ENCODE measurements around the gene WDR54. TPM values are rescaled to one million over a fixed set of nuclear protein-coding genes. Genes with fewer than 3 reads are reported as not detected.

WDR54 gene
- polyA plus RNA-seq, 1 of the 3 experiments (the other 2 are of a cell fraction): 61.6 TPM

- no peak for TF ChIP-seq FOXJ3 (CRISPR knock-in tag; IDR thresholded peaks at IDR 0.05)
- no peak for TF ChIP-seq FOSL2 (IDR thresholded peaks at IDR 0.05; ENCODE audit: borderline replicate concordance, low read depth)
- no peak for TF ChIP-seq REST (IDR thresholded peaks at IDR 0.05; ENCODE audit: low read depth, low read length)
- TF ChIP-seq TEAD4 (IDR thresholded peaks at IDR 0.05; ENCODE audit: borderline replicate concordance, insufficient read depth): no peak
- TF ChIP-seq TCF12 (IDR thresholded peaks at IDR 0.05): no peak
- TF ChIP-seq PBX3 (IDR thresholded peaks at IDR 0.05): peak; percentile 6; the same call in 1 of the 2 replicates
- TF ChIP-seq GATA2 (CRISPR knock-in tag; IDR thresholded peaks at IDR 0.05): no peak
- no peak for TF ChIP-seq EP300 (IDR thresholded peaks at IDR 0.05; ENCODE audit: borderline replicate concordance in 1 of 2, low read depth in 1 of 2, low read length in 1 of 2)
- no peak for TF ChIP-seq RXRA (IDR thresholded peaks at IDR 0.05; ENCODE audit: borderline replicate concordance, low read depth)
- peak; percentile 48 for TF ChIP-seq CHD2 (IDR thresholded peaks at IDR 0.05; ENCODE audit: low read length, partially characterized antibody)
- 0 out of 2 replicates have a peak, but pooled peaks have one; percentile 22 for TF ChIP-seq RFX5 (IDR thresholded peaks at IDR 0.05; ENCODE audit: low read length)
- TF ChIP-seq YY1 (IDR thresholded peaks at IDR 0.05; ENCODE audit: low read depth): no peak
- no peak for TF ChIP-seq NFIC (IDR thresholded peaks at IDR 0.05; ENCODE audit: borderline replicate concordance)
- no peak; the same call in none of the 2 replicates for TF ChIP-seq MXI1 (IDR thresholded peaks at IDR 0.05; ENCODE audit: low read depth, low read length)
These were observed 29.7 kb upstream of the WDR54 start (continued) for GRCh38 chr2:74391580-74392448.

DNA sequence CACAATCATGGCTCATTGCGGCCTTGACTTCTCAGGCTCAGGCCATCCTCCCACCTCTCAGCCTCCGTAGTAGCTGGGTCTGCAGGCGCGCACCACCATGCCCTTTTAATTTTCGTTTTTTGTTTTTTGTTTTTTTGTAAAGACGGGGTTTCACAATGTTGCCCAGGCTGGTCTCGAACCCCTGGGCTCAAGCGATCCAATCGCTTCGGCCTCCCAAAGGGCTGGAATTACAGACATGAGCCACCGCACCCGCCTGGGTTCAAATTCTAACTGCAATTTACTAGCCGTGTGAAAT, 29.1 kb upstream of the WDR54 start:
- ChIA-PET CTCF (interaction anchor here (1.0 to 5.0 kb wide), 29 partner anchors 9 to 195 kb away, joined by 3 to 52 read pairs (median 6); partner anchors contain the start of genes C2orf81, CCDC142, DCTN1 and INO80B), POLR2A (interaction anchor here (1.0 to 1.8 kb wide), 10 partner anchors 12 to 244 kb away, joined by 3 to 11 read pairs (median 6); partner anchors contain the start of genes C2orf81, CCDC142, DCTN1 and INO80B)
- H3F3A ChIP-seq (replicated peaks; ENCODE audit: insufficient read depth): no peaks in the 10 kb centered on the region
- no peak for DNase-seq
- H3K9me3 ChIP-seq: no peaks in the 10 kb centered on the region
- 0 out of 2 replicates have a peak overlapping the region, but pooled peaks have one; percentile 86 for H3K9ac ChIP-seq
- no peak overlapping the region for H3K27ac ChIP-seq (ENCODE audit: low read depth in 2 of 2, low read length in 1 of 2)
- peaks cover 41% of the 10 kb centered on the region for H3K79me2 ChIP-seq (ENCODE audit: insufficient read depth)
- H3K9me2 ChIP-seq: no peaks in the 10 kb centered on the region
- TF ChIP-seq POLR2AphosphoS5 (IDR thresholded peaks at IDR 0.05; ENCODE audit: low read depth, low read length): no peak
- peak overlapping the region; percentile 86 for H2AFZ ChIP-seq (ENCODE audit: low read depth)
- H3K4me1 ChIP-seq (ENCODE audit: control insufficient read depth in 1 of 2, insufficient read depth in 2 of 2, low read depth in 1 of 2, low read length in 1 of 2): peaks cover 9 to 20% of the 10 kb centered on the region in 2 experiments; a peak in 3 of 4 replicates
- peaks cover 0 to 2% of the 10 kb centered on the region in 2 experiments for H3K36me3 ChIP-seq (replicated peaks in 1 of 2; ENCODE audit: control insufficient read depth in 1 of 2, insufficient read depth in 2 of 2, low read length in 1 of 2)
- no peaks in the 10 kb centered on the region for H3K27me3 ChIP-seq (ENCODE audit: insufficient read depth)
- H3K4me3 ChIP-seq (ENCODE audit: low read depth in 2 of 2, low read length in 1 of 2): peak overlapping the region; percentile 84 to 94
- H3K4me2 ChIP-seq: peak overlapping the region; percentile 91
- peaks cover 25% of the 10 kb centered on the region for H4K20me1 ChIP-seq (ENCODE audit: insufficient read depth)
- 74% methylated on average over 13 of the region's 13 CpGs for WGBS (ENCODE audit: low lambda C conversion rate)
